Dermis blood vessel endothelial cell (primary cell): ENCODE results near the gene DGKD. TPM values are rescaled to one million over a fixed set of nuclear protein-coding genes. Genes with fewer than 3 reads are reported as not detected.
A peak's percentile ranks its signal among the peaks of the same experiment; 100 is the strongest.
"Not testable (repeated sequence)": the region's sequence is repeated elsewhere in the genome, so short reads cannot be mapped to it uniquely, and the experiment has no call there.

Experiments
- DNase-seq: peaks from one replicate; pipeline ENCODE4 v3.0.0; 2010
- total RNA-seq: library from RNA; depleted of rRNA; stranded (reverse); fragments of >200 nt; gene quantifications from 2 replicates; pipeline ENCODE4 v1.2.3, GENCODE V29; 2014

DGKD gene
- total RNA-seq, 1 donor from 2014 or later: 12.3 TPM

DNA sequence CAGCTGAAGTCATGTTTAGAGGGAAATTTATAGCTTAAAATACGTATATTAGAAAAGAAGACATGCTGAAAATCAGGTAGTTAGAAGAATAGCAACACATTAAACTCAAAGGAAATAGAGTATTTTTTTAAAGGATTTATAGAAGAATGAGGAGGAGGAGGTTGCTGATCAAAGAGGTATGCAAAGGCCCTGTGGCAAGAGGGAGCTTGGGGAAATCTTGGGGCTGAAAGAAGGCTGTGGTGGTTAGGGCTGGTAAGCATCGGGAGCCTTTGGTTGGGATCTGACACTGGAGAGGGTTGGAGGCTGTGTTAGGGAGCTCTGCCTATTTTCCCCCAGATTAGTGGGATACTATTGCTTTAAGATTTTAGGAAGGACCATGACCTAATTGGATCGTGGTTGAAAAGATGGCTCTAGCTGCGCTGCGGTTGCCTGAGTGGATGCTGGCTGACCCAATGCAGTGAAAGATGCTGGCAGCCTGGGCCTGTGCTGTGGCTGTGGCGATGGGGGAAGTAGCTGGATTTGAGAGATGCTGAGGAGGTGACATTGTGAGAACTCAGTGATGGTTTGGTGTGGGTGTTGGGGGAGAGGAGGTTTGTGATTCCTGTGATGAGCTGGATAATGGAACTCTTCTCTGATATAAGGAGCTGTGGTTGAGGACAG, 11.7 kb downstream of the DGKD start:
- DNase-seq: no peak

DNA sequence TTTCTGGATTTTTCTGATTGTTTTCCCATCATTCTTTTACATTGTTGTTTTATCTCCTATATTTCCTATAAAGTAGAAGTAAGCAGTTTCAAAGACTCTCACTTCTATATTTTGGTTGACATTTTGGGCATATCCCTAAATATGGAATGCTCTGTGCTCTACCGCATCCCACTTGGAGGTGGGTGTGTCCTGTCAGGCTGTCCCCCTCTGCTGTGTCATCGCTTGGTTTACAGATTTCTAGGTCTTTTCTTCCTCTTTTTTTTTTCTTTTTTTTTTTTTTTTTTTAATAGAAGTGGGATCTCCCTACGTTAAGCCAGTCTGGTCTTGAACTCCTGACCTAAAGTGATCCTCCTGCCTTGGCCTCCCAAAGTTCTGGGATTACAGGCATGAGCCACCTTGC, 13.3 kb downstream of the DGKD start:
- DNase-seq: no peak

DNA sequence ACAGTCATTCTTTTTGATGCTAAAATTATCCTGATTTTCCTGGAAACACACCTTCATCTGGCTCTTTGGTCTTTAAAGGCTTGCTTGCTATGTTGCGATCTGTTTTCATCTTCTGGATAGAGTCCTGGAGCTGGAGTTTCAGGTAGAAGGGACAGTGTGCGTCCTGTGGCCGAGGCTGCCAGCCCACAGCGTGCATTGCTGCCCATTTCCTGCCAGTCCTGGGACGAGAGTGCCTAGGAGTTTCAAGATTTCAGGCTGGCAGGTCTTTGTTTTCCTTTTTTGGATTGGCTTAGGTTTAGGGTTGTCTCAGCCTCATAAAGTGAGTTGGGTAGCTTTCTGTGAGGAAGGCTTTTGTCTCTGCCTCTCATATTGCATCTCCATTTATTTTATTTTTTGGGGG, 14.5 kb downstream of the DGKD start:
- DNase-seq: no peak

DNA sequence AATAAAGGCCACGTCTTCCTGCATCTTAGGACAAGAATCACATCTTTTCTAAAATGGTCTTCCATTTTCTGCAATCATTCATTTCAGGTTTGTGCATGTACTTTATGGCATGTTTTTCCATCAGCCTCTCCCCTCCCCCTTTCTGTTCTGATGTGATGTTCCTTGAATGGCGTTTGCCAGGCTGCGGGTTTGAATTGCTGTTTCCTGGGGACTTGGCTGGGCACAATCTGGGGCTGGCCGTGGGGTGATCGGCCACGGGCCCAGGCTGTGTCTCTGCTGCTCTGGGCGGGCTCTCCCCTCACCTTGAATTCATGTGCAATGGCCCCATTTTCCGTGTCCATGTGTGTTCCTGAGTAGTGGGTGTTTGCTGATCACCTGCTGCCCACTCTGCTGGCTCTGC, 15.2 kb downstream of the DGKD start:
- no peak for DNase-seq

DNA sequence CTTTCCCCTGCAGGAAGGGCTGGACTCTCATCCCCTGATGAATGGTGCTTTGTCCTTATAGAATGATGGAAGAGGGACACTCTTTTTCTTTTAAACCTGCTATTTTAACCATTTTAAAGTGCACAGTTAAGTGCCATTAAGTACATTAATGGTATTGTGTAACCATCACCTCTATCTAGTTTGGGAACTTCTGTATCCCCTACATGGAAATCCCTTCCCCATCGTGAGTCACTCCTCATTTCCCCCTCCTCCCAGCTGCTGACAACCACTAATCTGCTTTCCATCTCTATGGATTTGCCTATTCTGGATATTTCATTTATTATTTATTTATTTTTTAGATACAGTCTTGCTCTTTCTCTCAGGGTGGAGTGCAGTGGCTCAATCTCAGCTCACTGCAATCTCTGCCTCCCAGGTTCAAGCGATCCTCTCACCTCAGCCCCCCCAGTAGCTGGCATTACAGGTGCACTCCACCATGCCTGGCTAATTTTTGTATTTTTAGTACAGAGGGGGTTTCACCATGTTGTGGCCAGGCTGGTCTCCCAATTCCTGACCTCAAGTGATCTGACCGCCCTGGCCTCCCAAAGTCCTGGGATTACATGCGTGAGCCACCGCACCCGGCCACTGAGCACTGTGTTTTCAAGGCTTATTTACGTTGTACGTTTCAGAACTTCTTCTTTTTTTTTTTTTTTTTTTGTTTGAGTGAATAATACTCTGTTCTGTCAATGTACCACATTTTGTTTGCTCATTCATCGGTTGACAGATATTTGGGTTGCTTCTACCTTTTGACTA, 15.8 kb downstream of the DGKD start:
- no peak for DNase-seq

DNA sequence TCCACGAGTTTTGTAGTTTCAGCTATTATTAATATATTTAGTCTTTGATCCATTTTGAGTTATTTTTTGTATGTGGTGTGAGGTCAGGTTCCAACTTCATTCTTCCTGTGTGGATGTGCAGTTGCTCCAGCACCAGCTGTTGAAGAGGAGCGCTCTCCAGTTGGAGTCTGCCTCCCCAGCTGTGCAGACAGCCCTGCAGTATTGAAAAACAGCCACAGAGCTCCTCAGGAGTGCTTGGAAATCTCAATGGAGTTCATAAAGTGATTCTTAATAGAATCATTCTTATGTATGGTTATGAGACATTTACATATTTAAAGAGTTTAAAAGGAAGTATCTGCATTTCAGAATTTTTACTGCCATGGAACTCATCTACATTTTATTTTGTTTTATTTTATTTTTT, 17.3 kb downstream of the DGKD start:
- no peak for DNase-seq

DNA sequence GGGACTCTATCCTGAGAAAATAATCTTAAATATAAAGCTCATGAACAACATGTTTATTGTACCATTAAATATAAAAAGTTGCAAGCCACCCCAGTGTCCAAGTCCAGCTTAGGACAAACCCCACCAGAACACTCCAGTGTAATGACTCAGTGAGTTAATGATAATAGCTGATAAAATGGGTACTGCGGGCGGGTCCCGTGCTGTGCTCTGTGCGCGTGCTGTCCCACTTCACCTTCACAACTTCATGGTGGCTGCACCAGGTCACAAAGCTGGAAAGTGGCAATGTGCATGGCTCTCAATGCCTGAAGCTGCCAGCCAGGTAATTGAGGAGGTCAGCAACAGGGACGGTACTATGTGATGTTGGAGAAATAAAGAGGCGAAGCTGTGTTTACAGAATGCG, 18.6 kb downstream of the DGKD start:
- no peak for DNase-seq

DNA sequence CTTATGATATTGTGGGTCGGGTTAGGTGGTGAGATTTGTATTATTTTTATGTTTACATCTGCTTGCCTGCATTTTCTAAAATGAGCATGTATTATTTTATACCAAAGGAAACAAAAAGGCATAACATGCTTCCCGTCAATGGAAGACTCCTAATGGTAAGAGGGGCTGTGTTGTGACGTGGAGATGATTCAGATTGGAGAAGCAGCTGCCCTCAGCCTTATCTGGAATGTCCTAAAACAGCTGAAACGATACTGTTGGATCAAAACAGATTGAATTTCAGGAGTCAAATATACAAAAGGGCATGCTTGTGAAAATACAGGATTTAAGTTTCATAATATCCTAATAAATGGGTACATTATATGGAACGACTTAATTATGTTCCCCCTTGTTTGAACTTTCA, 19.0 kb downstream of the DGKD start:
- DNase-seq: no peak

DNA sequence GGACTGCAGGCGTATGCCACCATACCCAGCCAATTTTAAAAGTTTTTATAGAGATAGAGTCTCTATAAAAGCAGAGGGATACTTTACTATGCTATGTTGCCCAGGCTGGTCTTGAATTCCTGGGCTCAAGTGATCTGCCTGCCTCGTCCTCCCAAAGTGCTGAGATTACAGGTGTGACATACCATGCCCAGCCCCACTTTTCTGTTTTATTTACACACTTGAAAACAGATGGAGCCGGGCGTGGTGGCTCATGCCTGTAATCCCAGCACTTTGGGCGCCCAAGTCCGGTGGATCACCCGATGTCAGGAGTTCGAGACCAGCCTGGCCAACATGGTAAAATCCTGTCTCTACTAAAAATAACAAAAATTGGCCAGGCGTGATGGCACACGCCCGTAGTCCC, 20.5 kb downstream of the DGKD start:
- not testable (repeated sequence) for DNase-seq

DNA sequence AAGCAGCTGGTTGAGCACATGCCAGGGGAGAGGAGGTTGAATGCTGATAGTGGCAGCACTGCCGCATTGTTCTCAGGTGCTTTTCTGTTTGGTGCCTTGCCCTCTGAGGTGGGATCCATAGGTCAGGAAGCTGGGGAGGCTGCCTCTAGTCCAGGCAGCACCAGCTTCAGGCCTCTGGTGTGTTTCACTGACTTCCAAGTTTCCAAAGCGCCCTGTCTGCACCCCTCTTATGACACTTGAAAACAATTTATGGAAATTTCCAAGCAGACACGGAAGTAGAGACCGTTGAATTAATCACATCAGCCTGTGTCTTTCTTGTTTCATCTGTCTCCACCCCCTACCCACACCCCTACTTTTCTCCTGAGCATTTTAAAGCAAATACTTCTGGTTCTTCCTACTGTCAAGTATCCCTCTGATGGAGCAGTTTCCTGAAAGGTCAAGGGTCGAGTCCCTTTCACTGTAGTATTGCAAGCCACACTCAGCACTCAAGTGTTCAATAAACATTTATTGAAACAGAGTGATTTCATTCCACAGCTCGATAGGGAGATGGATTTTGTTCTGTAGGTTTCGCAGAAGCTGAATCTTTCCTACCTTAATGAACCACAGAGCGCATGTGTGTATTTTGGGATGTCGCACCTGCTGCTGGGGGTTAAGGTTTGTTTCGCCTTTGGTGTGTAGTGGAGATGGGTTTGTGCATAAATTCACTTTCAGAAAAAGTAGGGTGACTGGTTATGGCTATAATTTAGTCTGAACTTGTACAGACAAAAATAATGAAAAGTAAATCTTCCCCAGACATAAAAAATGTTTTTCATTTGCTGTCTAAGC, 21.4 kb downstream of the DGKD start:
- no peak for DNase-seq

DNA sequence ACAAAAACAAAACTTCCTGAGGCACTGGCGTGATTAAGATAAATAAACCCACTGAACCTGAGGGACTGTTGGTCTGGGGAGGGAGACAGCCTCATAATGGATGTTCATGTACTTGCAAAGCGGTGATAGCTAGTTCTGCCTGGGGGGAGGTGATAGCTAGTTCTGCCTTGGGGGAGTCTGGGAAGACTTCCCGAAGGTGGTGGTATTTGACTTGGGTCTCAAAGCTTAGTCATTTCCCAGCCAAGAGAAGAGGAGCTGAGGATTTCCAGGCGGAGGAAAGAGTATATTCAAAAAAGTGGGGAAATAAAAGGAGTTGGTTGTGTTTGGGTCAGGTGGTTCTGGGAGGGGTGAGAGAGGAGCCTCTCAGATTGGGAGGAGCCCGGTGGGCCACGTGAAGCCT, 24.7 kb downstream of the DGKD start:
- no peak for DNase-seq

DNA sequence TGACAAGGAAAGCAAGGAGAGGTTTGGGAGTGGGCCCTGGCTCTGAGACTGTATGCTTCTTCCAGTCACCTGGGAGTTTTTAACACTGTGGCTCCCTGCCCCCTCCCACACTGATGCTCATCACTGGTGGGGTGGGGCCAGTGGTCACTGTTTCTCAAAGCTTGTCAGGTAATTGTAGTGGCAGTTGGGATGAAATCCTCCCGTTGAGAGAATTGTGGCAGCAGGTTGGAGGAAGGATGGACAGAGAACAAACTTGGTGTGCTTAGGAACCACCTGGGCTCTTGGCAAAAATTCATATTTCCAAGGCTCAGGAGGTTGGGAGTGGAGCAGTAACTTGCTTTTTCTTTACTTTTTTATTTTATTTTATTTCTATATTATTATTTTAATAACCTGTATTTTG, 25.1 kb downstream of the DGKD start:
- no peak for DNase-seq

DNA sequence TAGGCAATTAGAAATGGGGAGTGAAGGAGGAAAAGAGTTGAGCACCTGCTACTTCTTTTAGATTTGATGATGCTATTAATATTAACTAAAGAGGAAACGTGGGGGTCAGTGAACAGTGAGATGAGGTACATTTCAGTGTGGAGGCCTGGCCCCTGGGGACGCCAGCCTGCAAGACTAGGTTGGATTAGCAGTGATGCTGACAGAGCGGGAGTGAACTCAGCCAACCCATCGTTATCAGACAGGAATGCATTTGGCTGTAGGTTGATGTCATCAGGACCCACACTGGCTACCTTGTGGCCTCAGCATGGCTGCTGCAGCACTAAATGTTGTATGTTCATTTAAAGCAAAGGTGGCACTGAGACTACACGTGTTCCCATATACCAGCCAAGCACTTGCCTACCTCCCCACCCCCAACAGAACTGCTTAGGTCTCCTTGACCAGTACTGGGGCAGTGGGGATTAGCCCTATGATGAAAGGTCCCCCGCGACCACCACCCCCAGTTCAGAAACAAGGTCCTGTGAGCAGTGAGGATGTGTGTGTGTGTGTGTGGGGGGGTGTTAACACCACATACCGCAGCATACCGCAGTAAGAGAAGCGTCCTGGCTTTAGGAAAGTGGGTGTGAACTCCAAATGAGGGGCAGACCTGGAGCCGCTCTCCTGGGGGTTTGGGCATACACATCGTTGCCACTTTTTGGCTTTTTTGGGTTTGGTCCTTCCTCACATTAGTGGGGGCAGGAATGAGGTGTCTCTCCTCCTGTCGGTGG, 26.0 kb downstream of the DGKD start:
- no peak for DNase-seq

DNA sequence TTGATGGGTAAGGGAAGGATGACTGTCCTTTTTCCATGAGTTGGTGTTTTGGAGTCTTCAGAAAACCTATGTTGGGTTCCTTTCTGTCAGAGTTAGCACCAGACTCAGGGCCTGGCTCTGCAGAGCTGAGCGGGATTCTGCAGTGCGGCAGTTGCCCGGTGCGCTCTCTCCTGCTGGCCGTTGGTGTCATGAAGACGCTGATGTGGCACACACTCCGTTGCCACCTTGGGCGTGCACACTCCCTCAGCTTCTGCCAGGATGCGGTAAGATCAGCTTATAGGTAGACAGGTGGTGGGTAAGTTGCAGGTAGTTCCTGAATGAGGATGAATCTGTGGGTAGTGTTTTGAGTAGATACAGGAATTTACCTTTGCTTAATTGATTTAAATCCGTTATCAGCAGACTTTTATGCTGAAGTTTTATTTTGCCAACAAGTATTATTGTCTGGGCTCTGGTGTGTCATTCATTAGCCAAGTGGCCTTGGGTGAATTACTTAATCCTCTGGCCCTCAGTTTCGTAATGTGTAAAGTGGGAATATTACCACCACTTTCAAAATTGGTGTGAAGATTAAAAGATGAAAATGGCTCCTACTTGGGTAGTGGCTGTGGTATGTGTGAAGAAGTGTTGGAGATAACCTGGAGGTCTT, 26.8 kb downstream of the DGKD start:
- no peak for DNase-seq

DNA sequence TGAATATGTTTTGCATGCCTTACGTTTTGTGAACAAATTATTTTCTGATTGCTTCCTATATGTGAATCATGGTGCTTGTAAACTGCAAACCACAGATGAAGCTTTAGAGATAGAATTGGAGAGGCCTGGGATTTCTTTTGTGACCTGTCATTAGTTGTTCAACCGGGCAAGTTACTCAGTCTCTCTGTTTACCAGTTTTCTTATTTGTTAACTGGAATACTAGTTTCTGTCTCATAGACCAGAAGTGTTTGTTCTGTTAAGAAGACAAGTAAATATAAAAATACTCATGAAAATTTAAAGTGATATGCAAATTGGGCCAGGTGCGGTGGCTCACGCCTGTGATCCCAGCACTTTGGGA, 27.3 kb downstream of the DGKD start:
- DNase-seq: no peak

DNA sequence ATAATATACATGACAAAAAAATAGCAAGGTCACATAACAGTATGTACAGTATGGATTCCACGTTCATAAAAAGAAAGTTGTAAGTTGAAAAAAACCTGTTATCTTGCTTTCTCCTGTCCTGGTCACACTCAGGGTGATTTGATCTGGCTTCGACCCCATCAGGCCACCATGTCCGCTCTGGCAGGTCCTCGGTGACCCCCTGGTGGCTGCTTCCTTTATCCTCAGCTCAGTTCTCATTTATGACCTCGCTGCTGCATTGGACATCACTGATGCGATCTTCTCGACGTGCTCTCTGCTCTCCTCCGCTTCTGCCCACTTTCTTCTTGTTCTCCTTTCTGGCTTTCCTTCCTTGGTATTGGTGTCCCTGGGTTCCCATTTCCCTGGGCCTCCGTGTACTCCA, 29.7 kb downstream of the DGKD start:
- DNase-seq: no peak

DNA sequence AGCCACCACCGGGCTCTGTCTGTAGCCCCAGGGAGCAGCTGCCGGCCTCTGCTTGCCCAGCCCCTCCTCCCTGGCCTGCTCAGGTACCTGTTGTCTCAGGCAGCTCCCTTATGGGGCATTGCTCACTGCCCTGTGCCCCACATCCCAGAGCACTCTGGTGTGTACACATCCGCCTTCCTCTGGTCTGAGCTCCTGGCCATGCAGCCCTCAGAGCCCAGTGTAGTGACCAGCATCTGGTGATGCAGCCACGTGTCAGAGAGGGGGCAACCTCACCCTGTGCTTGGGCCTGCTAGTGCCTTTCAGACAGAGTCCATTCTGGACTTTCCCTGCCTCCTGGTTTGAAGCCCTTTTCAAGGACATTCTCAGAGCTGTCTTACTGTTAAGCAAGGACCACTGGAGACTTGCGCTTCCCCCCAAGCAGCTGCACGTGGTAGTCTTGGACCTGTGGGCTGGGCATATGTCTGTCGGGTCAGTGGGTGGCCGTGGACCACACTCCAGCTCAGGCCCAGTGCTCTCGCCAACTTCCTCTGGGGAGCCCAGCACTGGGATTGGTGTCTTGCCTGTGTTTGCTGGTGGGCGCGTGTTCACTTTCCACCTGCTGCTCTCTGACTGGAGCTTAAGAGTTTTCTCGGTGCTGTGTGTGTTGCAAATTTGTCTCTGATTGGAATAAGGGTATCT, 30.7 kb downstream of the DGKD start:
- DNase-seq: no peak

DNA sequence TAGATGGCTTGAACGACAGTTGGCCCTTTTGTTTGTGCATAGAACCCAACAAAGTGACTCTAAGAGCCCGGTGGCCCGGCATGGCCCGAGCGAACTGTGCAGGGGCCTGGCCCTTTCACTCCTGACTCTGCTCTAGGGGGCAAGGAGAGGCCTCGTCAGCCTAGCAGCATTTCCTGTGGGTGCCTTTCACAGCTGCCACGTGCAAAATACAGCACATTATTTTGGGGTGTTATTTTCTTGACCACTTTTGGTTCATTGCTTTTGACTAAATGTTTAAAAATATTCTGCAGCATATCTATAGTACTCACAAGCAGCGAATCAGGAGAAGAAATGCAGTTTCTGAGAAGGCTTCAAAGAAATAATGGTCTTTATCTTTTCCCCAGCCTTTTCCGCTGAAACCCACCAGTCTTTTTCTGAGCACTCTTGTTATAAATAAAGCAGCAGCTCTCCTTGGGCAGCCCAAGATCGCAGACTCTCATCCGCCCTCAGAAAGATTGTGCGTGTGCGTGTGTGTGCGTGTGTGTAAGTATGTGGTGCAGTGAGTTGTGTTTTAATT, 31.3 kb downstream of the DGKD start:
- no peak for DNase-seq

DNA sequence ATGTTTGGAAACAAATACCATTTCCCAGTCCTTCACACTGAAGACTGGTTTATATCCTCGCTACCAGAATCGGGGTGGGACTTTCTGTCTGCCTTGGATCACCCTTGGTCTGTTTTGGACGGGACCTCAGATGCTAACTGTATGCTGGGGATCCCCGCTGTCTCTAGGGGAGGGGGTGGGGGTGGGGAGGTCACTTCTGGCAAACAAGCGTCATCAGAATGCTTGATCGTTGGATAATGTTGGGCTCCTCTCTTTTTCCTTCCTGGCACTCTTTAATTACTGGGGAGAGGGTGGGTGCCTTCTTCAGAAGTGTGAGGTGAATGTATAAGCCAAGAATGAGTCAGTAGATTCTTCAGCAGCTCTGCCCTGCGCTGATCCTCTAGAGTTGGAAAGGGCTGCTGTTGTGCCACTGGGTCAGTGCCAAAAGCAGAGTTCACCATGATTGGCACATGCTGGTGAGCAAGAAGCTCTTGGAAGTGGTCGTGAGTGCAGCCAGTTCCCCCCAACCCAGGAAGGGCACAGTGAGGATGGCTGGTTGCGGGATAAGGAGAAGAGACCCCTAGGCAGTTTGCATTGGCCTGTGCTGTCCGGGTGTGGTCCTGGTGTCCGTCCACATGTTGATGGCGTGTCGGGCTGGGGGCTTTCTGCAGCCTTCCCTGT, 32.2 kb downstream of the DGKD start:
- DNase-seq: peak; percentile 39

DNA sequence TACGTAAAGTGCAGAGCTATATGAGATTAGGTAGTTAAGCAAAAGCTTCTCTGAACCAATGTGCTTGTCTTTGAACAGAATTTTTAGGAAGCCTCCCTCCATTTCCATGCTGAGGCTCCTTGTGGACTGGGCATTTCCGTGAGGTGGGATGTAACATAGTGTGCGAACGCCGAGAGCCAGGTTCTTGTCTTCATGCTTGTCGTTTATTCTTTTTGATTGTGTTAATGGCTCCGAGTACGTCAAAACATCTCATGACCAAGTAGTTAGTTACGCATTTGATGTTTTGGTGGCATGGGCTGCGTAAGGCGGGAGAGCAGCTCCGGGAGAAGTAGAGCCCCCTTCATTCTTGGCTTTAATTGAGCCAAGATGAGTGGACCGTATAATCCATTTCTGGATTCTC, 32.9 kb downstream of the DGKD start:
- no peak for DNase-seq
